ENCODE data around the gene ATXN2L.
"Not testable (repeated sequence)": the region's sequence is repeated elsewhere in the genome, so short reads cannot be mapped to it uniquely, and the experiment has no call there.

Gene ATXN2L

GRCh38 chr16:28822520-28823290 lies at the start of gene ATXN2L (continued):
- TF ChIP-seq SCRT2 (tag by site-specific recombination; IDR thresholded peaks at IDR 0.05), result no peak; the same call in 1 of the 2 replicates
- no peak for TF ChIP-seq ZNF776 (tag by site-specific recombination; IDR thresholded peaks at IDR 0.05; ENCODE audit: borderline replicate concordance)
- TF ChIP-seq ZNF670 (tag by site-specific recombination; IDR thresholded peaks at IDR 0.05; ENCODE audit: low read depth), result no peak
- TF ChIP-seq ZNF248 (tag by site-specific recombination; IDR thresholded peaks at IDR 0.05), result no peak
- TF ChIP-seq GFI1B (tag by site-specific recombination; IDR thresholded peaks at IDR 0.05), result peak; percentile 57; the same call in 1 of the 2 replicates
- no peak for TF ChIP-seq ZNF623 (tag by site-specific recombination; IDR thresholded peaks at IDR 0.05)
- TF ChIP-seq ZNF449 (tag by site-specific recombination; IDR thresholded peaks at IDR 0.05), result peak; percentile 60; the same call in 1 of the 2 replicates
- TF ChIP-seq PRDM10 (tag by site-specific recombination; IDR thresholded peaks at IDR 0.05), result peak; percentile 46; the same call in 1 of the 2 replicates
- peak; percentile 47 for TF ChIP-seq ZSCAN23 (tag by site-specific recombination; IDR thresholded peaks at IDR 0.05)
- peak; percentile 86 for TF ChIP-seq INSM2 (tag by site-specific recombination; IDR thresholded peaks at IDR 0.05)
- TF ChIP-seq ZNF677 (tag by site-specific recombination; IDR thresholded peaks at IDR 0.05), result no peak
- no peak for TF ChIP-seq ZNF488 (tag by site-specific recombination; IDR thresholded peaks at IDR 0.05)
- no peak for TF ChIP-seq ZBTB1 (tag by site-specific recombination; IDR thresholded peaks at IDR 0.05)
- TF ChIP-seq MYNN (tag by site-specific recombination; IDR thresholded peaks at IDR 0.05; ENCODE audit: borderline replicate concordance), result no peak; the same call in 1 of the 2 replicates
- no peak for TF ChIP-seq ZNF292 (tag by site-specific recombination; IDR thresholded peaks at IDR 0.05; ENCODE audit: borderline replicate concordance, low read depth)
- peak; percentile 95 for TF ChIP-seq ZNF660 (tag by site-specific recombination; IDR thresholded peaks at IDR 0.05)
- TF ChIP-seq ZNF830 (tag by site-specific recombination; IDR thresholded peaks at IDR 0.05; ENCODE audit: low read depth), result no peak
- peak; percentile 51 for TF ChIP-seq YY2 (tag by site-specific recombination; IDR thresholded peaks at IDR 0.05)
- peak; percentile 61; the same call in 1 of the 2 replicates for TF ChIP-seq ZNF239 (tag by site-specific recombination; IDR thresholded peaks at IDR 0.05)
- TF ChIP-seq ZNF629 (tag by site-specific recombination; IDR thresholded peaks at IDR 0.05), result peak; percentile 76
- TF ChIP-seq ZBTB7A (tag by site-specific recombination; IDR thresholded peaks at IDR 0.05; ENCODE audit: low read depth), result peak; percentile 93
- TF ChIP-seq ZNF529 (tag by site-specific recombination; IDR thresholded peaks at IDR 0.05; ENCODE audit: insufficient replicate concordance), result no peak
- no peak for TF ChIP-seq ZNF114 (tag by site-specific recombination; IDR thresholded peaks at IDR 0.05)
- TF ChIP-seq ZFP37 (tag by site-specific recombination; IDR thresholded peaks at IDR 0.05), result no peak
- peak; percentile 91 for TF ChIP-seq SP7 (tag by site-specific recombination; IDR thresholded peaks at IDR 0.05)
- TF ChIP-seq KLF1 (tag by site-specific recombination; IDR thresholded peaks at IDR 0.05), result peak; percentile 85
- TF ChIP-seq ZNF777 (tag by site-specific recombination; IDR thresholded peaks at IDR 0.05; ENCODE audit: borderline replicate concordance), result no peak
- no peak for TF ChIP-seq ZNF621 (tag by site-specific recombination; IDR thresholded peaks at IDR 0.05)

GRCh38 chr16:28781697-28782096 lies 41.1 kb upstream of the ATXN2L start:
- POLR2A ChIA-PET; H3K36me3 ChIP-seq (ENCODE audit: control insufficient read depth in 2 of 2, insufficient read depth in 1 of 2, low read length in 2 of 2); CTCF ChIA-PET; H3K27ac ChIP-seq (ENCODE audit: extremely low read depth, low read depth, low read length); H3K4me3 ChIP-seq (ENCODE audit: low read depth, low read length); H3K9me3 ChIP-seq (ENCODE audit: control insufficient read depth, insufficient read depth, low read depth, low read length); H3K4me1 ChIP-seq (ENCODE audit: control insufficient read depth, insufficient read depth, low read length): not testable (repeated sequence)

- H3K27ac ChIP-seq (ENCODE audit: extremely low read depth, low read depth, low read length); H3K36me3 ChIP-seq (ENCODE audit: control insufficient read depth in 2 of 2, insufficient read depth in 1 of 2, low read length in 2 of 2); H3K4me3 ChIP-seq (ENCODE audit: low read depth, low read length); H3K9me3 ChIP-seq (ENCODE audit: control insufficient read depth, insufficient read depth, low read depth, low read length); POLR2A ChIA-PET; CTCF ChIA-PET; H3K4me1 ChIP-seq (ENCODE audit: control insufficient read depth, insufficient read depth, low read length): not testable (repeated sequence)
These were observed 40.4 kb upstream of the ATXN2L start for GRCh38 chr16:28782357-28782756.
